Progenitor cell of endocrine pancreas (in vitro differentiated cells): ENCODE results near the gene MNT. TPM values are rescaled to one million over a fixed set of nuclear protein-coding genes. Genes with fewer than 3 reads are reported as not detected.

Experiments
- DNase-seq: peaks from one replicate; pipeline ENCODE4 v3.0.0; 2021; ENCODE audit warnings: low spot score; ENCODE audit not compliant: unreplicated experiment
- H3K27ac Mint-ChIP-seq: 2 replicates; pipeline ENCODE4 v1.8.0; 2021; ENCODE audit warnings: mild to moderate bottlenecking, moderate library complexity, mixed read lengths
- H3K27me3 Mint-ChIP-seq: 2 replicates; pipeline ENCODE4 v1.8.0; 2021; ENCODE audit warnings: mixed read lengths
- H3K36me3 Mint-ChIP-seq: 2 replicates; pipeline ENCODE4 v1.8.0; 2022; ENCODE audit warnings: mixed read lengths; ENCODE audit not compliant: insufficient read depth
- H3K4me1 Mint-ChIP-seq: 2 replicates; pipeline ENCODE4 v1.8.0; 2021; ENCODE audit warnings: low read depth, mixed read lengths
- H3K4me3 Mint-ChIP-seq: 2 replicates; pipeline ENCODE4 v1.8.0; 2021; ENCODE audit warnings: low read depth, mild to moderate bottlenecking, moderate library complexity, mixed read lengths
- H3K9me3 Mint-ChIP-seq: 2 replicates; pipeline ENCODE4 v1.8.0; 2021; ENCODE audit warnings: low read depth, mixed read lengths
- total RNA-seq: library from RNA; stranded (reverse); gene quantifications from 2 replicates; pipeline ENCODE4 v1.2.1, GENCODE V29; 2021
- TF ChIP-seq, protein P1 (sequence below): fragments of 200-600 bp; sonication (generic); IDR thresholded peaks from one replicate; pipeline ENCODE4 v1.5.0; 2021; ENCODE audit warnings: antibody characterized with exemption, mild to moderate bottlenecking; ENCODE audit not compliant: unreplicated experiment

The MNT gene
- total RNA-seq, 1 donor from 2014 or later: 32.1 TPM

DNA sequence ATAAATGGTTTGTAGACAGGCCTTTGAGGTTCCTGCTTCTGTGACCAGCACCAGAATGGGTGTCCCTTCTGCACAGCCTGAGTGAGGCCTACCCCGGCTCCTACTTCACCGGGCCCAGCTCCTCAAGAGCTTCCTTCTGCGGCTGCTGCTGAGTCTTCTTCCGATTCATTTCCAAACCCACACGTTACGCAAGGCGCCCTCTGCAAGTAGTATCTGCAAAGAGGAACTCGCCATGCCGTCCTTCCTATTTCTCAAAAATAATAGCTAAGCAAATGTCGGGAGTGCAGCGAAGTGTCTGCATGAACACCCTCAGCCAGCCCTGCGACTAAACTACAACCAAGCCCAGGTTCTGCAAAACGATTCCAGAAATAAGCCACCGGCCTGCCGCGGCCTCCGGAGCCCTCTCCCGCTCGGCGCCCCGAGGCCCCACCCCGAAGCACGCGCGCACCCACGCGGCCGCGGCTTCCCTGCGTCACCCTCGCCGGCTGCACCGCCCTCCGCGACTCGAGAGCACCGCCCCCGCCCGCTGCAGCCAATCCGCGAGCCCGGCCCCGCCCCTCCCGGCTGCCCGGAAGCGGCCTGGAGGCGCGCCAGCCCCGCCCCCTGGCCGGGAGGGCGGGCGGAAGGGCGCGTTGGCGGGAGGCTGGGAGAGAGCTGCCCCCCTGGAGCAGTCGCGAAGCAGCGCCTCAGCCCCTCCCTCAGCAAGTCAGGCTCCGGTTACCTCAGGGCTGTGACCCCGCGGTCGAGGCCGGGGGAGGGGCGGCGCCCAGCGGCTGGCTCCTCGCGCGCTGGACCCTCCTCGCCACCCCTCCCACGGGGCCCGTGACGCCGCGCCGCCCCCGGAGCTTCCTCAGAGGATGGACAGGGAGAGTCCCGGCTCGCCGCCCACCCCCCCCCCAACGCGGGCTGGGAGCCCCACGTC lies 8.3 kb downstream of the MNT start:
- H3K4me1 Mint-ChIP-seq: peaks cover 37% of the 10 kb centered on the region
- peak overlapping the region; percentile 92 for H3K27ac Mint-ChIP-seq
- no peaks in the 10 kb centered on the region for H3K27me3 Mint-ChIP-seq
- peak; percentile 93 for DNase-seq
- peak overlapping the region; percentile 85 for H3K4me3 Mint-ChIP-seq
- TF ChIP-seq, protein P1, sequence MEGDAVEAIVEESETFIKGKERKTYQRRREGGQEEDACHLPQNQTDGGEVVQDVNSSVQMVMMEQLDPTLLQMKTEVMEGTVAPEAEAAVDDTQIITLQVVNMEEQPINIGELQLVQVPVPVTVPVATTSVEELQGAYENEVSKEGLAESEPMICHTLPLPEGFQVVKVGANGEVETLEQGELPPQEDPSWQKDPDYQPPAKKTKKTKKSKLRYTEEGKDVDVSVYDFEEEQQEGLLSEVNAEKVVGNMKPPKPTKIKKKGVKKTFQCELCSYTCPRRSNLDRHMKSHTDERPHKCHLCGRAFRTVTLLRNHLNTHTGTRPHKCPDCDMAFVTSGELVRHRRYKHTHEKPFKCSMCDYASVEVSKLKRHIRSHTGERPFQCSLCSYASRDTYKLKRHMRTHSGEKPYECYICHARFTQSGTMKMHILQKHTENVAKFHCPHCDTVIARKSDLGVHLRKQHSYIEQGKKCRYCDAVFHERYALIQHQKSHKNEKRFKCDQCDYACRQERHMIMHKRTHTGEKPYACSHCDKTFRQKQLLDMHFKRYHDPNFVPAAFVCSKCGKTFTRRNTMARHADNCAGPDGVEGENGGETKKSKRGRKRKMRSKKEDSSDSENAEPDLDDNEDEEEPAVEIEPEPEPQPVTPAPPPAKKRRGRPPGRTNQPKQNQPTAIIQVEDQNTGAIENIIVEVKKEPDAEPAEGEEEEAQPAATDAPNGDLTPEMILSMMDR: no peak
- peaks cover 6% of the 10 kb centered on the region for H3K36me3 Mint-ChIP-seq
- H3K9me3 Mint-ChIP-seq: no peaks in the 10 kb centered on the region

DNA sequence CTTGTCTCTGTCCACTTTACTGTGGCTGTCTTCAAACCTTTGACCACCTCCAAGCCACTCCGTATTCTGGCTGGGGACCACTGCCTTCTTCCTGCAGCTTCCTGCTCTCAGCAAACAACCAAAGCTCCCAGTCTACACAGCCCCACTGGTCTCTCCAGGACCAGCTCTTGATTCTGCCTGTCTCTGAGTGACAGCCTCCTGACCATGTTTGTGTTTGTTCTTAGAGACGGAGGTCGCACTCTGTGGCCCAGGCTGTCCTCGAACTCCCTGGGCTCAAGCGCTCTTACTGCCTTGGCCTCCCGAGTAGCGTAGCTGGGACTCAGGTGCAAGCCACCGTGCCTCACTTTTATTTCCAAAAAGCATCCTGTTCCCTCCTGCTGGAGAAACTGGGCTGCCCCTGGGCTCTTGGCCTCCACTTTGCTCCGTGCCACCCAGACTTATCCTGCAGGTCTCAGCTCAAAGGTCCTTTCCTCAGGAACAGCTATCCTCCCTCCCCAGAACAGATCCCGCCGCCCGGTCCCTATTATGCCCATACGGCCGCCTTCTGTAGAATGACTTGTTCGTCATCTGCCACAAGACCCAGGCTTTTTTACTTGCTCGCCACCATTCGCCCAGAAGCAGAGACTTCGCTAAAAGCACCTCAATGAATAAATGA lies 9.1 kb downstream of the MNT start:
- DNase-seq: no peak
- H3K27me3 Mint-ChIP-seq: no peaks in the 10 kb centered on the region
- peak overlapping the region; percentile 92 for H3K27ac Mint-ChIP-seq
- no peaks in the 10 kb centered on the region for H3K9me3 Mint-ChIP-seq
- H3K36me3 Mint-ChIP-seq: peaks cover 6% of the 10 kb centered on the region
- peak overlapping the region; percentile 85 for H3K4me3 Mint-ChIP-seq
- H3K4me1 Mint-ChIP-seq: peaks cover 29% of the 10 kb centered on the region
- TF ChIP-seq, protein P1: no peak

DNA sequence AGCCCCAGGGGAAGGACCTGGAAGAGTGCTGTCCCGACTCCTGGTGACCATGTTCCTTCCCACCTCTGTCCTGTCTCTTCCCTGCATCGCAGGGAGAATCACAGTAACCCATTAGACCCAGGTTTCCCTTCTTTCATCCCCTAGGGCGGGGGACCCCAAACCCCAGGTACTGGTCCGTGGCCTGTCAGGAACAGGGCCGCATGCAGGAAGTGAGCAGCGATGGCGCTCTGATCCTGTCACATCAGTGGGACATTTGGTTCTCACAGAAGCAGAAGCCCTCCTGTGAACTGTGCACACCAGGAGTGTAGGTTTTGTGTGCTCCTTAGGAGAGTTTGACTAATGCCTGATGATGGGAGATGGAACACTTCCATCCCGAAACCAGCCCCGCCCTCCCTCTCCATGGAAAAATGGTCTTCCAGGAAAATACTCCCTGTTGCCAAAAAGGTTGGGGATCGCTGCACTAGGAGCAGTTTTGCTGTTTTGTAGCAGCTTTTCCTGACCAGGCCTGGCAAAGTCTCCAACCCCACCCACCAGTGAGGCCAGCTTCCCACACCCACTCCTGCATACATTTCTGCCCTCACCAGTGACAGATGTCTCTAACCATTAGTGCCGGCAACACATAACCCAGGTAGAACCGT lies 10.5 kb downstream of the MNT start:
- H3K36me3 Mint-ChIP-seq: peaks cover 6% of the 10 kb centered on the region
- H3K27ac Mint-ChIP-seq: peak overlapping the region; percentile 56
- H3K27me3 Mint-ChIP-seq: no peaks in the 10 kb centered on the region
- H3K4me1 Mint-ChIP-seq: peaks cover 18% of the 10 kb centered on the region
- no peaks in the 10 kb centered on the region for H3K9me3 Mint-ChIP-seq
- TF ChIP-seq, protein P1: no peak
- no peak for DNase-seq
- H3K4me3 Mint-ChIP-seq: peak overlapping the region; percentile 12

DNA sequence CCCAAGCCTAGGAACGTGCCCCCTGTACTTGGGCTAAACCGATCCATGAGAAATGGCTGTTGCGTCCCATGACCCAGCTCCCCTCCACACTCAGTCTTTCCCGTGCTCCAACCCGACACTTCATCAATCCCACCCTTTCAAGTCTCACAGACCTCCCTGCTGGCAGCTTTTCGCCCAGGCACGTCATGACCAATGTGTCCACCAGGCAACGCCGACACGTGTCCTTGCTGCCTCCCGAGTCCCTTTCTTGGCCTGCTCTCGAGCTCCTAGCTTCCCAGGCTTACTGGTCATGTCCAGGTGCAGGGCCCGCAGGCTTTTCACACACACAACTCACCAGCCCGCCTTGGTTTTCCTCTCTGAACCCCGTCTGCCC lies 12.2 kb downstream of the MNT start:
- Mint-ChIP-seq H3K4me1 (peaks cover 17% of the 10 kb centered on the region), H3K27ac (no peak overlapping the region)

More for the DNA sequence above, 12.2 kb downstream of the MNT start:
- no peaks in the 10 kb centered on the region for H3K9me3 Mint-ChIP-seq
- no peak overlapping the region for H3K4me3 Mint-ChIP-seq
- DNase-seq: no peak
- TF ChIP-seq, protein P1: no peak
- no peaks in the 10 kb centered on the region for H3K27me3 Mint-ChIP-seq
- peaks cover 6% of the 10 kb centered on the region for H3K36me3 Mint-ChIP-seq
